ENCODE measurements around the gene TTN. TPM values are rescaled to one million over a fixed set of nuclear protein-coding genes. Genes with fewer than 3 reads are reported as not detected.
A peak's percentile ranks its signal among the peaks of the same experiment; 100 is the strongest.

TTN gene
- total and polyA plus RNA-seq, 2 experiments from 2014 or later = 12.5 to 15.7 TPM

- H3K4me1 ChIP-seq (ENCODE audit: insufficient read depth) = peaks cover 16% of the 10 kb centered on the region; the same call in 1 of the 2 replicates
- peak overlapping the region; percentile 100 for H2AFZ ChIP-seq
- peak overlapping the region; percentile 95 for H3K4me3 ChIP-seq
- H4K20me1 ChIP-seq (replicated peaks; ENCODE audit: insufficient read depth) = no peaks in the 10 kb centered on the region
- no peak for DNase-seq (ENCODE audit: low spot score)
- peak overlapping the region; percentile 97 for H3K4me2 ChIP-seq
- Mint-ChIP-seq H3K27ac (no peak overlapping the region), H3K4me3 (peak overlapping the region; percentile 90), H3K9me3 (no peaks in the 10 kb centered on the region; the same call in 2 of the 3 replicates), H3K36me3 (ENCODE audit: low read depth) (no peaks in the 10 kb centered on the region; the same call in 2 of the 3 replicates), H3K4me1 (peaks cover 25% of the 10 kb centered on the region), H3K27me3 (ENCODE audit: insufficient read depth, low read depth, poor library complexity) (peaks cover 2% of the 10 kb centered on the region)
- H3K36me3 ChIP-seq (ENCODE audit: insufficient read depth) = no peaks in the 10 kb centered on the region
- no peak overlapping the region for H3K27ac ChIP-seq (ENCODE audit: low read depth)
- H3K79me2 ChIP-seq (replicated peaks; ENCODE audit: insufficient read depth) = peaks cover 15% of the 10 kb centered on the region
- H3F3A ChIP-seq (replicated peaks; ENCODE audit: low read depth) = peaks cover 2% of the 10 kb centered on the region; the same call in 1 of the 2 replicates
- 0 out of 2 replicates have a peak, but pooled peaks cover 8% of the 10 kb centered on the region for H3K27me3 ChIP-seq (ENCODE audit: insufficient read depth)
- TF ChIP-seq POLR2AphosphoS5 (IDR thresholded peaks at IDR 0.05; ENCODE audit: low read depth) (no peak), NANOG (IDR thresholded peaks at IDR 0.05; ENCODE audit: borderline replicate concordance) (no peak), CREB1 (CRISPR knock-in tag; IDR thresholded peaks at IDR 0.05; ENCODE audit: low read depth) (no peak), REST (IDR thresholded peaks at IDR 0.05; ENCODE audit: unreplicated experiment) (no peak), EZH2phosphoT487 (IDR thresholded peaks at IDR 0.05; ENCODE audit: unreplicated experiment) (no peak)
- no peak for ATAC-seq
- no peaks in the 10 kb centered on the region for H3K9me2 ChIP-seq (ENCODE audit: insufficient read depth)
Observed at GRCh38 chr2:178477443-178478129, 329.6 kb downstream of the TTN start.

- ATAC-seq (no peak), DNase-seq (ENCODE audit: low spot score) (no peak)
- no peak overlapping the region for H2AFZ ChIP-seq
- Mint-ChIP-seq H3K36me3 (ENCODE audit: low read depth) (no peaks in the 10 kb centered on the region; the same call in 2 of the 3 replicates), H3K9me3 (no peaks in the 10 kb centered on the region; the same call in 2 of the 3 replicates), H3K4me1 (peaks cover 14% of the 10 kb centered on the region; the same call in 2 of the 3 replicates), H3K27ac (no peak overlapping the region), H3K27me3 (ENCODE audit: insufficient read depth, low read depth, poor library complexity) (peaks cover 2% of the 10 kb centered on the region), H3K4me3 (no peak overlapping the region)
- no peaks in the 10 kb centered on the region for H3K9me2 ChIP-seq (ENCODE audit: insufficient read depth)
- H3K79me2 ChIP-seq (replicated peaks; ENCODE audit: insufficient read depth) = peaks cover 3% of the 10 kb centered on the region; the same call in 1 of the 2 replicates
- no peak overlapping the region for H3K4me2 ChIP-seq
- peaks cover 2% of the 10 kb centered on the region; the same call in 1 of the 2 replicates for H3F3A ChIP-seq (replicated peaks; ENCODE audit: low read depth)
- no peak overlapping the region for H3K27ac ChIP-seq (ENCODE audit: low read depth)
- no peaks in the 10 kb centered on the region for H3K36me3 ChIP-seq (ENCODE audit: insufficient read depth)
- peaks cover 14% of the 10 kb centered on the region; the same call in 1 of the 2 replicates for H3K4me1 ChIP-seq (ENCODE audit: insufficient read depth)
- H4K20me1 ChIP-seq (replicated peaks; ENCODE audit: insufficient read depth) = no peaks in the 10 kb centered on the region
- H3K4me3 ChIP-seq = no peak overlapping the region
- 0 out of 2 replicates have a peak, but pooled peaks cover 8% of the 10 kb centered on the region for H3K27me3 ChIP-seq (ENCODE audit: insufficient read depth)
- TF ChIP-seq EZH2phosphoT487 (IDR thresholded peaks at IDR 0.05; ENCODE audit: unreplicated experiment) (no peak), EZH2 (IDR thresholded peaks at IDR 0.05; ENCODE audit: low read depth, unreplicated experiment) (no peak), CTCF (conservative IDR thresholded peaks at IDR 0.05; ENCODE audit: low read depth in 2 of 2) (no peak), ETS1 (IDR thresholded peaks at IDR 0.05) (no peak), REST (IDR thresholded peaks at IDR 0.05; ENCODE audit: unreplicated experiment) (no peak)
Observed at GRCh38 chr2:178476477-178476876, 330.7 kb downstream of the TTN start.
